HG03139 (cell line): Measurements from ENCODE around the gene NARS2.
A peak's percentile ranks its signal among the peaks of the same experiment; 100 is the strongest.
"Not testable (repeated sequence)": the region's sequence is repeated elsewhere in the genome, so short reads cannot be mapped to it uniquely, and the experiment has no call there.

Source experiments
- ATAC-seq: cut with Tn5 transposase; IDR thresholded peaks from one replicate; pipeline ENCODE4 v1.9.1; 2021; ENCODE audit not compliant: unreplicated experiment

NARS2 gene

GRCh38 chr11:78499971-78500370, 74.7 kb downstream of the NARS2 start:
- ATAC-seq: no peak

GRCh38 chr11:78497293-78497692, 77.4 kb downstream of the NARS2 start:
- ATAC-seq: no peak

DNA sequence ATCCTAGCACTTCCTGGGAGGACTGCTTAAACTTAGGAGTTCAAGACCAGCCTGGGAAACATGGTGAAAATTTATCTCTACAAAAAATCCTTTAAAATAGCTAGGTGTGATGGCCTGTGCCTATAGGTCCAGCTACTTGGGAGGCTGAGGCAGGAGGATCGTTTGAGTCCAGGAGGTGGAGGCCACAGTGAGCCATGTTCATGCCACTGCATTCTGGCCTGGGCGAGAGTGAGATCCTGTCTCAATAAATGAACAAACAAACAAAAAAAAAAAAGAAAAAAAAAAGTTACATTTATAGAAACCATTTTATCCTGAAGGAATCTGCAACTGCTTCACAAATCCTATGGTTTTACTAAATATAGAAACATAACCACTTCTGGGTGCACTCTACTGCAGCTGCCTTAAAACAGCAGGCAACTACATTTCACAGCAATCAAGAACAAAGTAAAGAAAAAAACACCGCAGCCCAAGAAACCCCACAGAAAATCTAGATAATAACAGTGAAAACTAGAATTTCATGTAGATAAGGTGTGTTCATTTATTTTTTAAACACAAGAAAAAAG, 81.2 kb downstream of the NARS2 start:
- ATAC-seq: no peak

- no peak for ATAC-seq
These were observed 81.7 kb downstream of the NARS2 start for GRCh38 chr11:78492973-78493372.

DNA sequence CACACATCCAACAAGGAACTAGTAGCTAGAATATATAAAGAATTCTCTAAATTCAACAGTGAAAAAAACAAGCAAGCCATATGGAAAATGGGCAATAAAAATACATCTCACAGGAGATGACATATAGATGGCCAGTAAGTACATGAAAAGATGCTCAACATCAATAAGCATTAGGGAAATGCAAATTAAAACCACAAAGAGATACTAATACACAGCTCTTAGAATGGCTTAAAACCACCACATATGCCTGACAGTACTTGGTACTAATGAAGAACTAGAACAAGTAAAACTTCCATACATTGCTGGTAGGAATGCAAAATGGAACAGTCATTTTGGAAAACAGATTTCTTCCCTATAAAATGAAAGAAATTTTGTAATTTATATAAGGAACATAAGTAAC, 85.5 kb downstream of the NARS2 start:
- no peak for ATAC-seq

DNA sequence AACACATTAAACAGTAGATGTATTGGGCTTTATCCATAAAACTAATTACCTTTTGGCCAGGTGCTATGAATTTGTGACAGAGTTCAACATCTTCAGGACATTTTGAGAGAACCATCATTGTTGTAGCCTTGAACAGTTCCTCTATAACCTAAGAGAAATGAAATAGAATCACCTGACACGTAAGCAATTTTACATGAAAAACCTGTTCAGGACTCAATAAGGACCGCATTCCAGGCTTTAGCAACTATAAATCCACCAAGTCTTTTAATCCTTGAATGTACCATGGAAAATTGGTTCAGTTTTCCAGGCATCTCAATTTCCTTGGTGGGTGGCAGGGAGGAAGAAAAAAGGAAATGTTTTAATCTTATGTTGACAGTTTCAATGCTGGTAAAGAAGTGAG, 96.1 kb downstream of the NARS2 start:
- no peak for ATAC-seq

- no peak for ATAC-seq
These were observed 98.6 kb downstream of the NARS2 start for GRCh38 chr11:78476066-78476465.

DNA sequence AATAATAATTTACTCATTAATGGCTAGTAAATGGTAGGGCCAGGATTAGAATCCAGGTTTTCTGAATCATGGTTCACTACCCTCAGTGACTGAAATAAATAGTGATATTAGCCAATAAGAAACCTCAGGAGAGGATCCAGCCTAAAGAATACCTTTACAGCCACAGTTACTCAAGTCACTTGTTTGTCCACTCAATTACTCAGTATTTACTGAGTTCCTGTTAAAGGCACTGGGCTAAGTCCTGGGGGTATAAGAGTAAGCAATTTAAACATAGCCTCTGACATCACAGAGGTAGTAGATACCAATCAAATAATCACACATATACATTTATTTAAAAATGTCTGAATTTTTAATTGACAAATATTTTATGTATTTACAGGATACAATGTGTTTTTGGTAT, 100.2 kb downstream of the NARS2 start:
- ATAC-seq: no peak

- no peak for ATAC-seq
These were observed 101.8 kb downstream of the NARS2 start for GRCh38 chr11:78472905-78473304.

- ATAC-seq: no peak
These were observed 102.3 kb downstream of the NARS2 start for GRCh38 chr11:78472382-78472781.

- no peak for ATAC-seq
These were observed 103.7 kb downstream of the NARS2 start for GRCh38 chr11:78470861-78471442.

DNA sequence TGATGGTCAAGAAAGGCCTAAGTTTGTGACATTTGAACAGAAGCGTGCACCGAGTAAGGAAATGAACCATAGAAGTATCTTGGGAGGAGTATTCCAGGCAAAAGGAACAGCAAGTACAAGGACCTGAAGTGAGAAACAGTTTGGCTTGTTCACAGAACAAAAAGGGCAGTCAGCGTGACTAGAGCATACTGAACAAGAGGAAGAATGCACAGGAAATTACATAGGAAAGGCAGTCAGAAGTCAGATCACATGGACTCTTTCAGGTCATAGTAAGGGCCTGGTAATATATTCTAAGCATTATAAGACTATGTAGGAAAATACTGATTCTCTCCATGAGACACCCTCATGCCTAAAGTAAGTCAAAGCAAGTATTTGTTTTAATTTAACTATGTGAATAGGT, 104.8 kb downstream of the NARS2 start:
- ATAC-seq: no peak

- no peak for ATAC-seq
These were observed 106.7 kb downstream of the NARS2 start for GRCh38 chr11:78467931-78468330.

DNA sequence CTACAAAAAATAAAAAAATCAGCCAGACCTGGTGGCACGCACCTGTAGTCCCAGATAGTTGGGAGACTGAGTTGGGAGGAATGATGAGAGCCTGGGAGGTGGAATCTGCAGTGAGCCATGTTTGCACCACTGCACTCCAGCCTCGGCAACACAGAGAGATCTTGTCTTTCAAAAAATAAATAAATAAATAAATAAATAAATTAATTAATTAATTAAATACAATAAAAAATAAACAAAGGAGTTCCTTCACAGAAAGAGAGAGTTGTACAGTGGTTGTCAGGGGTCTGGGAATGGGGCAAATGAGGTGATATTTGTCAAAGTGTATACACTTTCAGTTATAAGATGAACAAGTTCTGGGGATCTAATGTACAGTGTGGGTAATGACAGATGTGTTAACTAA, 107.3 kb downstream of the NARS2 start:
- ATAC-seq: no peak

DNA sequence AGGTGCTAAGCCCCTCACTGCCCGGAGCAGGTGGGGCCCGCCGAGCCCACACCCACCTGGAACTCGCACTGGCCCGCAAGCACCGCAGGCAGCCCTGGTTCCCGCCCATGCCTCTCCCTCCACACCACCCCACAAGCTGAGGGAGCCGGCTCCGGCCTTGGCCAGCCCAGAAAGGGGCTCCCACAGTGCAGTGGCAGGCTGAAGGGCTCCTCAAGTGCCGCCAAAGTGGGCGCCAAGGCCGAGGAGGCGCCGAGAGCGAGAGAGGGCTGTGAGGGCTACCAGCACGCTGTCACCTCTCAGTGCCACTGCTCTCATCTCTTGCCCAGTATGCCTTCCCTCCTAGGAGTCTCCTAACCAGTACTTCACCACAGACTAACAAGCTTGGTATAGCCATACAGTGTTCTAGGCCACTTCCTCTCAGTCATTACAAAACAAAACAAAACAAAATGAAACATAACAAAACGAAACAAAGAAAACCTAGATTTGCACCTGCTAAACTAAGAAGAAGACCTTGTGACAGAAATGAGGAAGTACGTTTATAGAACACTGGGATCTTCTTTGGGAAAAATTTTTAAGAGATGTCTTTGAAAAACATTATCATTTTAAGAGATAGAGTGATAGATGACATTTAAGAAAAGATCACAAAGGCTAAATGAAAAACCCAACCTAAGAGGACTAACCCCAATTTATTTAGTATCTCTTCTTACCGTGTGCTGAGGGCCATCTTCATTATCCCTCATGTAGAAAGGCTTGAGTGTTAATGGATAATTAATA, 109.3 kb downstream of the NARS2 start:
- ATAC-seq: peak; percentile 97

GRCh38 chr11:78464787-78465168, 109.9 kb downstream of the NARS2 start:
- ATAC-seq: not testable (repeated sequence)

GRCh38 chr11:78460471-78460870, 114.2 kb downstream of the NARS2 start:
- no peak for ATAC-seq

DNA sequence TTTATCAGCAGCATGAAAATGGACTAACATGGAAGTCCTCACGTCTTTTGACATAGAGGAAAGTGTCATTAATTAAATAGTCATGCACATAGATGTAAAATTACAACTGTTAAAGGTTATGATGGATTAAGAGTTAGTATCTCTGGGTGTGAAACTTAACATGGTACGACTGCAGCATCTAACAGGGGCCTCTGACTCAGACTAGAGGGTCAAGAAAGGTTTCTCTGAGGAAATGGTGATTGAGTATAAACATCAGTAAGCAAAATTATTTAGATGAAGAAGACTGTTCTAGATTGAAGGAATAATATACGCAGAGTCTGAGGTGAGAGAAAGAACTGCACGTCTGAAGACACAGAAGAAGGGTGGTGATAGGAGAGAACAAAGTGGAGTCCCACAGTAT, 114.9 kb downstream of the NARS2 start:
- ATAC-seq: no peak

- no peak for ATAC-seq
These were observed 117.2 kb downstream of the NARS2 start for GRCh38 chr11:78457448-78457847.

DNA sequence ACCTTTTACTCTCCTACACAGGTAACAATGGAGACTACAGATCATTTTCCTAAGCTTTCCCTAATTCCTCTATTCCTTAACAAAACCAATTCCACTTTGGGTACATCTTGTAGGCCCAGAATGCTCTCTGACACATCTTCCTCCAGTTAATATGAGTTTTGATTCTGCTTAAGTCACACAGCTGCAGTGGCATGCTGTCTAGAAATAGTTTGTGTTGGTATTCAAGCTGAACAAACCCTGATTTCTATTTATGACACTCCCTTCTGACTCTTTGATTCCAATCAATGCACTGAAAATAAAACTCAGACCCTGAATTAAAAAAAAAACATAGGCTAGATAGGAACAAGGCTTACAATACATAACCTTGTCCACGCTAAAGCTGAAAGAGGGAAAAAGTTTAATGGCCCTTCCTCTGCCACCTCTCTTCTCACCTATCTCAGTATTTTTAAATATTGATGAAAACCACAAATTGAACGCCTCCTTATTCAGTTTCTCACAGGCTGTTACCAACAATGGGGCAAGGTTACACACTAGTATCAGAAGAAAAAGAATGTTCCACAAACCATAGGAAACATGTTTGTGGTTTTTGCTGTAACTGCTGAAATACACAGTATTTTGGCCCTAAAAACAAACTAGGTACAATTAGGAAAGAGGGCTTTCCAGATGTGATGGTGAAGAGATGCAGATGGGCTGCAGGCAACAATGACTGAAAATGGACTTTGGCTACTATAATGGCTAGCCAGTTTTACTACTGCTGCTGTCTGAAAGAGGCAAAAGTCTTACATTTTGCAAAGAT, 121.3 kb downstream of the NARS2 start:
- ATAC-seq: no peak

- ATAC-seq: no peak
These were observed 123.1 kb downstream of the NARS2 start for GRCh38 chr11:78451371-78452150.
